Measurements from ENCODE around the gene EHBP1.

GRCh38 chr2:62944362-62944761, 238.8 kb downstream of the EHBP1 start:
- TF ChIP-seq, protein P1, sequence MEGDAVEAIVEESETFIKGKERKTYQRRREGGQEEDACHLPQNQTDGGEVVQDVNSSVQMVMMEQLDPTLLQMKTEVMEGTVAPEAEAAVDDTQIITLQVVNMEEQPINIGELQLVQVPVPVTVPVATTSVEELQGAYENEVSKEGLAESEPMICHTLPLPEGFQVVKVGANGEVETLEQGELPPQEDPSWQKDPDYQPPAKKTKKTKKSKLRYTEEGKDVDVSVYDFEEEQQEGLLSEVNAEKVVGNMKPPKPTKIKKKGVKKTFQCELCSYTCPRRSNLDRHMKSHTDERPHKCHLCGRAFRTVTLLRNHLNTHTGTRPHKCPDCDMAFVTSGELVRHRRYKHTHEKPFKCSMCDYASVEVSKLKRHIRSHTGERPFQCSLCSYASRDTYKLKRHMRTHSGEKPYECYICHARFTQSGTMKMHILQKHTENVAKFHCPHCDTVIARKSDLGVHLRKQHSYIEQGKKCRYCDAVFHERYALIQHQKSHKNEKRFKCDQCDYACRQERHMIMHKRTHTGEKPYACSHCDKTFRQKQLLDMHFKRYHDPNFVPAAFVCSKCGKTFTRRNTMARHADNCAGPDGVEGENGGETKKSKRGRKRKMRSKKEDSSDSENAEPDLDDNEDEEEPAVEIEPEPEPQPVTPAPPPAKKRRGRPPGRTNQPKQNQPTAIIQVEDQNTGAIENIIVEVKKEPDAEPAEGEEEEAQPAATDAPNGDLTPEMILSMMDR (IDR thresholded peaks at IDR 0.05 in 4 of 5, conservative IDR thresholded peaks at IDR 0.05 in 1 of 5), result no peak
- TF ChIP-seq POLR2A (IDR thresholded peaks at IDR 0.05), result no peak

Data from gastrocnemius medialis (tissue), 4 donors.